ENCODE results near the gene PI16. TPM values are rescaled to one million over a fixed set of nuclear protein-coding genes. Genes with fewer than 3 reads are reported as not detected.
"Not testable (repeated sequence)": the region's sequence is repeated elsewhere in the genome, so short reads cannot be mapped to it uniquely, and the experiment has no call there.

PI16 gene
- total RNA-seq, 4 donors from 2014 or later = 44.8 to 64.3 (median 56.9) TPM

GRCh38 chr6:36937896-36938295 lies 16.6 kb upstream of the PI16 start:
- no peak overlapping the region for H3K27ac ChIP-seq (replicated peaks in 1 of 4)
- no peaks in the 10 kb centered on the region for H3K4me1 ChIP-seq
- DNase-seq (ENCODE audit: extremely low spot score) = no peak
- no peaks in the 10 kb centered on the region for H3K36me3 ChIP-seq
- over 99% methylated on average over 6 of the region's 6 CpGs for WGBS
- H3K27me3 ChIP-seq = peaks cover 0 to 10% (median 0%) of the 10 kb centered on the region in 4 donors
- H3K9me3 ChIP-seq = no peaks in the 10 kb centered on the region
- TF ChIP-seq POLR2AphosphoS5 (IDR thresholded peaks at IDR 0.05) (no peak), EP300 (IDR thresholded peaks at IDR 0.05) (no peak), POLR2A (IDR thresholded peaks at IDR 0.05; ENCODE audit: low read depth) (no peak), CTCF (IDR thresholded peaks at IDR 0.05) (no peak)
- no peak overlapping the region for H3K4me3 ChIP-seq
- intact Hi-C loops (cut with DNase I) = no loop called here

GRCh38 chr6:36938536-36938935 lies 16.0 kb upstream of the PI16 start:
- Histone ChIP-seq H3K4me1 (no peaks in the 10 kb centered on the region), H3K9me3 (no peaks in the 10 kb centered on the region), H3K27me3 (peaks cover 0 to 10% (median 0%) of the 10 kb centered on the region in 4 donors), H3K27ac (replicated peaks in 1 of 4) (no peak overlapping the region), H3K36me3 (no peaks in the 10 kb centered on the region), H3K4me3 (no peak overlapping the region)
- intact Hi-C loops (cut with DNase I) = no loop called here
- WGBS = 80% methylated on average over 4 of the region's 4 CpGs
- TF ChIP-seq EP300 (IDR thresholded peaks at IDR 0.05) (no peak), POLR2A (IDR thresholded peaks at IDR 0.05; ENCODE audit: low read depth) (no peak), CTCF (IDR thresholded peaks at IDR 0.05) (no peak), POLR2AphosphoS5 (IDR thresholded peaks at IDR 0.05) (no peak)
- no peak for DNase-seq (ENCODE audit: extremely low spot score)

GRCh38 chr6:36939005-36939404 lies 15.5 kb upstream of the PI16 start:
- H3K27me3 ChIP-seq = not testable (repeated sequence)

GRCh38 chr6:36940027-36940426 lies 14.5 kb upstream of the PI16 start:
- Histone ChIP-seq H3K27ac (replicated peaks in 1 of 4) (no peak overlapping the region), H3K27me3 (peaks cover 0 to 10% (median 0%) of the 10 kb centered on the region in 4 donors), H3K9me3 (no peaks in the 10 kb centered on the region), H3K4me1 (no peaks in the 10 kb centered on the region), H3K4me3 (no peak overlapping the region), H3K36me3 (no peaks in the 10 kb centered on the region)
- intact Hi-C loops (cut with DNase I) = no loop called here
- WGBS = 90% methylated on average over 10 of the region's 10 CpGs
- TF ChIP-seq POLR2AphosphoS5 (IDR thresholded peaks at IDR 0.05) (no peak), CTCF (IDR thresholded peaks at IDR 0.05) (no peak), EP300 (IDR thresholded peaks at IDR 0.05) (no peak), POLR2A (IDR thresholded peaks at IDR 0.05; ENCODE audit: low read depth) (no peak)
- no peak for DNase-seq (ENCODE audit: extremely low spot score)

More at GRCh38 chr6:36939005-36939404, 15.5 kb upstream of the PI16 start:
- DNase-seq (ENCODE audit: extremely low spot score); H3K27ac ChIP-seq (replicated peaks in 1 of 4); H3K4me1 ChIP-seq; H3K9me3 ChIP-seq; H3K36me3 ChIP-seq; intact Hi-C loops (cut with DNase I); H3K4me3 ChIP-seq: not testable (repeated sequence)
- 90% methylated on average over 3 of the region's 5 CpGs for WGBS

GRCh38 chr6:36941561-36941960 lies 13.0 kb upstream of the PI16 start:
- H3K4me3 ChIP-seq; intact Hi-C loops (cut with DNase I); H3K36me3 ChIP-seq; H3K27me3 ChIP-seq; H3K4me1 ChIP-seq; DNase-seq (ENCODE audit: extremely low spot score); H3K9me3 ChIP-seq; H3K27ac ChIP-seq (replicated peaks in 1 of 4): not testable (repeated sequence)
- WGBS = 100% methylated on average over 6 of the region's 40 CpGs

GRCh38 chr6:36942329-36942728 lies 12.2 kb upstream of the PI16 start:
- H3K4me3 ChIP-seq; H3K9me3 ChIP-seq; DNase-seq (ENCODE audit: extremely low spot score); intact Hi-C loops (cut with DNase I); H3K4me1 ChIP-seq; H3K36me3 ChIP-seq; H3K27ac ChIP-seq (replicated peaks in 1 of 4); H3K27me3 ChIP-seq: not testable (repeated sequence)
- WGBS = 79% methylated on average over 2 of the region's 2 CpGs
